Inflammatory macrophage (primary cell): ENCODE data around the gene LTBP2.

ENCODE experiments used
- DNase-seq, 2 donors: peaks; one replicate each; pipeline ENCODE4 v3.0.0-alpha.2; 2020 to 2022
- total RNA-seq, 18 experiments: gene quantifications; one replicate each; lab custom pipeline; 2026; ENCODE audit warnings: mixed read lengths in 6 of 18, inconsistent platforms in 2 of 18; lab: John Stamatoyannopoulos, UW

LTBP2 gene
- 0.58 to 4.0 (median 1.5) reads per million in 18 experiments for total RNA-seq

DNA sequence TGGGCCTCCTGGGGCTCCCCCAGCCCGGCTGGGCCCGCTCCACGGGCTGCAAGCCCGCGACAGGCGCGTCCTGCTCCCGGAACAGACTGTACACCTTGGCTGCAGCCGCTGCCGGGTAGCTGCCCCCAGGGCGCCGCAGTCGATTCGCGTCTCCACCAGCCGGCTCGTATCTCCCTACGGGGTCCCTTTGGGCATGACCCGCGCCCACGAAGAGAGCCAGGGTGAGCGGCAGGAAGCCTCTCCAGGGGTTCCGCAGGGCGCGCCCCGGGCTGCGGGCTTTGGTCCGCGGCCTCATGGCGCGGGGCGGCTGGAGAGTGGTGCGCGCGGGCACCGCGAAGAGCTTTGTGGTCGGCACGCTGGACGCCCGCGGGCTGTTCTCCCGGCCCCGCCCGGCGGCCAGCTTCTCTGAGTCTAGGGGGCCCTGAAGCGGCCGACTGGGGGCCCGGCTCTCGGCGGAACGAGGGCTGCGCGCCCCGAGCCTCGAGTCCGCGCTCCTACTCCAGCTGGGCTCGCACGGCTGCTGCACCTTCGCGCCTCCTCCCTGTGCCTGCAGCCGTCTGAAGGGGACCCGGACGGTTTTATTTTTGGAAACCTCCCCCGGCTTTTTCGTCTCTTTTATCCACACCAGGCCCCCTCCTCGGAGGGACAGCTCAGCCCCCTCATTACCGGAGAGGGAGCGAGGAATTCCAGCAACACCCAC lies at the start of gene LTBP2:
TSS of gene LTBP2 (minus strand) at position 588 of the 700 bp plus-strand sequence. CDS start at position 295, 293 bp downstream.
- no peak for DNase-seq

GRCh38 chr14:74660863-74661262 lies 48.8 kb upstream of the LTBP2 start:
- no peak for DNase-seq

- DNase-seq, result no peak
These were observed 48.1 kb upstream of the LTBP2 start for GRCh38 chr14:74660167-74660566.

DNA sequence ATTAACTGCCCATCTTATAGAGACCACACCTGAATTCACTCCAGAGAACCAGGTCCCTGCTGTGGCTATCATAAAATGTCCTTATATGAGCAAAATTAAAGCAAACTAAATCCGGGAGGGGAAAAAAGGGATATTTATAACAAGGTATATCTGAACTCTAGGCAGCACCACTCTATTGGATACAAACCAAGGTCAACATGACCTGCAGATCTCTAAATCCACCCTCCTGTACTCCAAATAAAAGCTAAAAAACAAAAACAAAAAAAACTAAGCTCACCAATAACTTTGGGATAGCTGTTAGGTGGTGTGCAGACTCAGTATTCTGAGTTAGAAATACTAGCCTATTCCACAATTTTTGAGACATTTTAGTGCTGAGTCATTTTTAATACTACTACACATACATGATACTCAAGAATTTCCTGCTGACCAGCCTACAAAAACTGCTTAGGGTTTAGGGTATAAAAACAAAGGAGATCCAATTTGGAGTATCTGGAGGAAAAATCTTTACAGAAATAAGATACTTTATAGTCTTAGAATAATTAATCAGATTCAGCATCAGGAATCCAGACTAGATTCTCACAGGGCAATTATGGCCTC lies 46.6 kb upstream of the LTBP2 start:
- no peak for DNase-seq

- DNase-seq, result no peak
These were observed 44.9 kb upstream of the LTBP2 start for GRCh38 chr14:74656964-74657363.

DNA sequence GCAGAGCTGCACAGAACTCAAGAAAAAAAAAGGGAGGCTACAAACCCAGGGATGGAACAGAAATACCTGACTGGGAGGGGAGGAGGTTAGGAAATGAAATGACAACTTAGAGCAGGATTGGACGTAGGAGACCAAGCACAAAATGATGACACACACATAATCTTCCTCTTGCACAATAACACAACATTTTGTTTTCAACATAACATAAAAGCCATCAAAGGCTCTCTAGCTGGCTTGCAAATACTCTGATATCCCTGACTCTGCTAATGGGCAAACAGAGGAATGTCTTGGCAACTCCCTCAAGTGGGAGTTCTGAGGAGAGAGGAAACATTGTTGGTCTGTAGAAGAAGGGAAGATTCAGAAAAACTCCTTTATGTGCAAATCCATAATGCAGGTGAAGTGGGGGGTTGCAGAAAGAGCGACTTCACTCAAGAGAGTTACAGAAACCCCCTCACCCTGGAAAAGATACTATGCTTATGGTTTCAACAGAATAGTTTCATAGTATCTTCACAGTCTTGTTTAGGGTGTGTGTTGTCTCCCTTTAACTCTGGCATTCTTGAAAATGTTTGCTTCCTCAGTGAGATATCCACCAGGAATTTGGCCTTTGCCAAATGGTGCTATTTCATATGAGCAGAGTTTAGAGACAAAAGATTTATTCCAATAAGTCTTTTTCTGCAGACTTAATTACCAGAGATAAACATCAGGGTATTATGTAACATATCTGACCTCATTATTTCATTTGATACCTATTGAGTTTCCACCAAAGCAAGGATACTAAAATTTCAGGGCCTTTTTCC lies 43.8 kb upstream of the LTBP2 start:
- DNase-seq, result no peak

GRCh38 chr14:74654931-74655330 lies 42.9 kb upstream of the LTBP2 start:
- DNase-seq, result no peak

GRCh38 chr14:74653386-74654138 lies 41.5 kb upstream of the LTBP2 start:
- no peak for DNase-seq

GRCh38 chr14:74652541-74652940 lies 40.5 kb upstream of the LTBP2 start:
- DNase-seq, result no peak

DNA sequence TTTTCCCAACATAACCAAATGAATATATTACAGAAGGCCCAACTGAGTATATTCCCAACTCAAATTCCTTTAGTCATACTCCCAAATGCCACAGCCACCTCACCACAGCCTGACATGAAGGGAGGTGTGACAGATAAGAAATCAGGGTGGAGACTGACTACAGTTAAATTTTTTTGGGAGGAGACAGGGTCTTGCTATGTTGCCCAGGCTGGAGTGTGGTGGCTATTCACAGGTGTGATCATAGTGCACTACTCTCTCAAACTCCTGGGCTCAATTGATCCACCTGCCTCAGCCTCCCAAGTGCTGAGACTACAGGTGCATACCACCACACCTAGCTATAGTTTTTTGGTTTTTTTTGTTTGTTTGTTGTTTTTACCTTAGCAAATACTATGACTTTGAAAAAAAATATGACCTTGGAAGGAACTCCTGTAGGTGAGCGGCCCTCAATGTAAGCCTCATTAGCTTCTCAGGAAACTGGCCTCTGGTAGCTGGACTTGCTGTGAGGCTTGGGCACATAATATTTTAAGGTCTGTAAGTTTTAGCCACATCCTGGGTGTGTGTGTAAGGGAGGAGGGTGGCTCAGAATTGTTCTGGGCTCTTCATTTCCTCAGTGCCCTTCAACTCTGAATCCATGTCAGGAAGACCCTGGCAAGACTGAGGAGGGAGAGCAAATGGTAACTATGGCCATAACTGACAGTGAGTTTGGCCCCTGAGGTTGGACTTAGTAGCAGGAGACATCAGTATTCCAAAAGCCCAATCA lies 39.1 kb upstream of the LTBP2 start:
- DNase-seq, result no peak

GRCh38 chr14:74649673-74650072 lies 37.6 kb upstream of the LTBP2 start:
- DNase-seq, result no peak

- DNase-seq, result no peak
These were observed 37.1 kb upstream of the LTBP2 start for GRCh38 chr14:74649167-74649566.

GRCh38 chr14:74648601-74649000 lies 36.6 kb upstream of the LTBP2 start:
- no peak for DNase-seq

- no peak for DNase-seq
These were observed 35.8 kb upstream of the LTBP2 start for GRCh38 chr14:74647678-74648461.

DNA sequence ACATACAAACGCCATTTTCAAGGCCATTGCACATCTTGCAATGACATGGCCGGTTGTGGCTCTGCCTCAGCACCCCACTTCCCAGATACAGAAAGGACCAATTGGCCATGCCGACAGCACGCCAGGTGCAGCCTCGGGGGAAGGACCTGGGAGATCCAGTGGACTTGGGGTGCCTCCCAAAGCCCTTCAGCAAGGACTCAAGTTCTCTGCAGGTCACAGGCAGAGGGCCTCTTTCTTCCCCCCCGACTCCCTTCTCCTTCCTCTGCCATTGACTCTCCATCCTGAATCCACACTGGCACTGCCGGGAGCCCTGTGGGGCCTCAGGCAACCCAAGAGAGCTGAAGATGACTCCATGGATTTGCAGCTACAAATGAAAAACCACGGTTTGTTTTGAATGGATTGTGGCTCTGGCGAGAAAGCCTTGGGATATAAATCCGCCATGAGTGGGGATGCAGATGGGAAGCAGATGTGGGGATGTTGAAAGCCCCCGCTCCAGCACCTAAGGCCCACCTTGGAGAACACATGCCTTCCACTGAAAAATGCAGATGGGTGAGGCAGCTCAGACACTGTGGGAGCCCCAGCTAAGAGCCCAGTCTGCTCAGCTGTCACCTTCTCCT lies 35.1 kb upstream of the LTBP2 start:
- DNase-seq, result no peak

DNA sequence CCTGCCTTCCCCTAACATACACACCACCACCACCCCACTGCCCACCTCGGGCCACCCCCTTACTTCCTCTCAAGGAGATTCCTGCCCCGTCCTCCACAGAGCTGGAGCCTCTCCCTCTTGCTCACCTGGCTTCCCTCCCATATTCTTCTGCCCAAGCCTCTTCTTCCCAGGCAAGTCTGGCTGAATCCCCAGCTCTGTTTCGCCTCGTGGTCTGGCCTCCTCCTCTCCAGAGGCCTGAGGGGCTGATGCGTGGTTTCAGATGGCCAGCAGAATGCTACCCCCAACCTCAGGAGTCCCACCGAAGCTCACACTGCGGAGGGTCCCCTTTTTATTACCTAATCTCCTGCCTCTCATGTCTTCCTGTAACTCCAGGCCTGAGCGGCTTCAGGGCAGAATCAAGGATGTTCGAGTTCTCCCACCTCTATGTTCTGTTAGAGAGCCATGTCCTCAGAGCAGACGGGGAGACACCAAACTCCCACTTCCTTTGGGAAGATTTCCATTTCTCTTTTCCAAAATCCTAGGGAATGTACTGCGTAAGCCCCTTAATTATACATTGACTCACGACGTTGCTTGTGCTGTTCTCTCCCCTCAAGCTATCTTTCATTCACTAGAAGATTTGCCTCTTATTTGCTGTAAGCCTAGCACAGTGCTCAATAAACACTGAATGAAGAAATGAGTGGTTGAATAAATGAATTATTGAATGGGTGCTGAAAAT lies 33.9 kb upstream of the LTBP2 start:
- no peak for DNase-seq

DNA sequence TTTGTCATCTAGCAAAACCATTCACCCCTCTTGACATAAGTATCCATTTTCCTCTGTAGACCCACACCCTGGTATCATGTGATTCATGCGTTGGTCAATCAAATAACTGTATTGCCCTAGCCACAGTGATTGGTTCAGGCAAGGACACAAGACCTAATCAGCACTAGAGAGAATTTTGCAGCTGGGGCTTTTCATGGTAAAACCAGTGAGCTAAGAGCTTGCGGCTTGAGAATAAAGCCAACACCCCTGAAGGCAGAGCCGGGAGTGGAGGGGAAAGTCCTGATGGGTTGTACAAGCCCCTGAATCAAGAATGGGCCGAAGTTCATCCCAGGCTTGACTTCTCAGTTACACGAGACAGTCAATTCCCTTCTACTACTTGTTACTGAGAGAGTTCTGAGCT lies 33.2 kb upstream of the LTBP2 start:
- DNase-seq, result no peak

DNA sequence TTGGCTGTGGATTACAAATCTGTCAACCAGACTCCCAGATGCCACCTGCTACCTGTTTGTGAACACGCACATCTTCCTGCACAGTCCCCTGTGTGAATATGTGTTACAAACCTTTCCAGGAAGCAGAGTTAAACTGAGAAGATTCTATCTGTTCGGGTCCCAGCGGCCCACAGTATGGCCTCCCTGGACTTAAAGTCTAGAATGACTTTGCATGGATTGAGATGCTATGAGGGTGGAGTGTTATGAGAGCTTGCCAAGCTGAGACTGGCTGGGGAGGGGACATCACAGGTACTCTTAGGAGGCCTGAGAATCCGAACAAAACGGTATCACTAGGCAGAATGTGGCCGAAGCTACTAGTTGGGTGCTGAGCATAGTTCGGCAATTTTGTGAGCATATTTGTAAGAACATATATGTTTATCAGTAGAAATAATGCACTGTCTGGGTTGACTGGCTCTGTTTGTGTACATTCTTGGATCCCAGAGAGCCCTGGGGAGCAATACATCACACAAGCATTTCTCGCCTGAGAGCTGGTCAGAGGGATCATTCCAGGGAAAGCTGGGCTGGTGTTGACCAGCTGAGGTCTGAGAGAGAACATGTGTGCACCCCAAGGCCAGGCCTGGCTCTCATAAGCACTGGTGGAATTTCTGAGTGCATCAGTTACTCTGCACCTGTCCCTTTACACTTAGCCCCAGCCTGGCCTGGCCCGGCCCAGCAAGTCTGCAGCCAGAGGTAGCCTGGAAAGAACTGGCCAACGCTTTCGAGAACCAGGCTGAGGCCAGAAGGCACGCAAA lies 29.8 kb upstream of the LTBP2 start:
- no peak for DNase-seq

- peak in 1 of 2 donors; percentile 28 for DNase-seq
These were observed 26.9 kb upstream of the LTBP2 start for GRCh38 chr14:74638966-74639365.
